HUES64 (cell line): ENCODE measurements around the gene NPHP4.

Source experiments
- H3K27ac ChIP-seq: 2 replicates; pipeline ENCODE4 v1.7.0; 2013; ENCODE audit warnings: low read depth, low read length, inconsistent platforms
- H3K27me3 ChIP-seq: 2 replicates; pipeline ENCODE4 v1.6.1; 2013; ENCODE audit warnings: mild to moderate bottlenecking, low read length; ENCODE audit not compliant: insufficient read depth
- H3K36me3 ChIP-seq: 2 replicates; pipeline ENCODE4 v1.6.1; 2013; ENCODE audit warnings: mild to moderate bottlenecking, low read length; ENCODE audit not compliant: insufficient read depth
- H3K4me1 ChIP-seq: 2 replicates; pipeline ENCODE4 v1.6.1; 2013; ENCODE audit warnings: mild to moderate bottlenecking, low read length, moderate library complexity; ENCODE audit not compliant: insufficient read depth
- H3K4me3 ChIP-seq: 2 replicates; pipeline ENCODE4 v1.5.1; 2013; ENCODE audit warnings: mild to moderate bottlenecking, low read length, moderate library complexity
- H3K9ac ChIP-seq: 2 replicates; pipeline ENCODE4 v1.6.1; 2013; ENCODE audit warnings: mild to moderate bottlenecking, low read depth, low read length
- H3K9me3 ChIP-seq: 2 replicates; pipeline ENCODE4 v1.6.1; 2013; ENCODE audit warnings: low read depth, low read length; ENCODE audit not compliant: insufficient read depth
- WGBS: fragments of 150-250, 120-280 bp; methylation state at CpG from one replicate; pipeline ENCODE4 v1.1.7; 2013; ENCODE audit warnings: missing lambda C conversion rate; 5-methylcytosine and 5-hydroxymethylcytosine counted together

The NPHP4 gene

DNA sequence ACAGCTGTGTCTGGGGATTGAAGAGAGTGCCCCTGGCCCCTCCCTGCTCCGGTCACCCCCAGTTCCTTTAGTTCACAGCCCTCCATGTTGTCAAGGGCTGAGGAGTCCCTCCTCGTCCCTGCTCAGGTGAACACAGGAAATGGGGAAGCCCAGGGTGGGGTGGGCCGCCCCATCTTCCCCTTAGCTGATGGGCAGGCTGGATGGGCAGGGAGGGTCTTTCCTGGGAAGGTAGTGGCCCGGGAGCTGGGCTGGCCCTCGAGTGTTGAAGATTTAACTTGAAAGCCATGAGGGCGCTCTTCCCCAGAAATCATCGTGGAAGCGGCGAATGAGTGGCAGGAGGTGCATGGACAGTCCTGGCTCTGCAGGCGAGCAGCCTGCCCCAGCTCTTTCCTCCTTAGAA is 18.3 kb upstream of the NPHP4 start:
- no peak overlapping the region for H3K4me3 ChIP-seq
- no peak overlapping the region for H3K9ac ChIP-seq
- WGBS = 83% methylated on average over 10 of the region's 10 CpGs
- no peaks in the 10 kb centered on the region for H3K27me3 ChIP-seq
- H3K4me1 ChIP-seq = no peaks in the 10 kb centered on the region
- H3K9me3 ChIP-seq = no peaks in the 10 kb centered on the region
- no peaks in the 10 kb centered on the region for H3K36me3 ChIP-seq
- no peak overlapping the region for H3K27ac ChIP-seq

DNA sequence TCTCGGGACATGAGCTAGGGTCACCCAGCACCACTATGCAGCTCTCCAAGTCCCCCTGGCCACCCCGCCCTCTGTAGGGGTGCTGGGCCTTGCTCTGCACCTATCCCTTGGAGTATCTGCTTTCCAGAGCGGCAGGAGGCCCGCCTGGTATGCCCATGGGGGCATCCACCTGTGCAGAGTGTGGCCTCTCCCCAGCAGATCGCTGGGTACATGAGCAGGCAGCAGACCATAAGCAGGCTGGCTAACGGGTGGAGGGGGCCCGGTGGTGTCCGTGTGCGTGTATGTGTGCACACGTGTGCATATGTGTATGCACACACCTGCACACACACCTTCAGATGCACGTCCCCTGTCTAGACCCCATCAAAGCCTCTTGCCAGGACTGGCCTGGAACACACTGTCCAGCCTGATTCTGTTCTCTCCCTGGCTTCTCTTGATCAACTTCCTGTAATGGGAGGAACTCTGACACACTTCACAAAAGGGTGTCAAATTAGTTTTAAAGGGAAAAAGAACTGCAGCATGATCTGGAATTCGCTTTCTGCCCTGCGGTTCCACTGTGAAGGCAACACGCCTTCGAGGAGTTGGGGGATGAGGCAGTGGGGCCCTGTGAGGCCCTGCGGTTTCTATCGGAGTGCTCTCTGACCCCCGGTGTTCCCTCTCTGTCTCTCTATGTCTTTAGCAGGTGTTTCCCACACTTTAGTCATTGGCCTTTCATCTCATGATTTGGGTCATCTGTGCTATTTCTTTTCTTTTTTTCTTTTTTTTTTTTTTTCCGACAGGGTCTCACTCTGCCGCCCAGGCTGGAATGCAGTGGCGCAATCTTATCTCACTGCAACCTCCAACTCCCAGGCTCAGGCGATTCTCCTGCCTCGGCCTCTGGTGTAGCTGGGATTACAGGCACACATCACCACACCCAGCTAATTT is 17.2 kb upstream of the NPHP4 start:
- Histone ChIP-seq H3K27ac (no peak overlapping the region), H3K4me3 (no peak overlapping the region), H3K9me3 (no peaks in the 10 kb centered on the region), H3K36me3 (no peaks in the 10 kb centered on the region), H3K4me1 (no peaks in the 10 kb centered on the region), H3K9ac (no peak overlapping the region), H3K27me3 (no peaks in the 10 kb centered on the region; the same call in 1 of the 2 replicates)
- 91% methylated on average over 23 of the region's 23 CpGs for WGBS

DNA sequence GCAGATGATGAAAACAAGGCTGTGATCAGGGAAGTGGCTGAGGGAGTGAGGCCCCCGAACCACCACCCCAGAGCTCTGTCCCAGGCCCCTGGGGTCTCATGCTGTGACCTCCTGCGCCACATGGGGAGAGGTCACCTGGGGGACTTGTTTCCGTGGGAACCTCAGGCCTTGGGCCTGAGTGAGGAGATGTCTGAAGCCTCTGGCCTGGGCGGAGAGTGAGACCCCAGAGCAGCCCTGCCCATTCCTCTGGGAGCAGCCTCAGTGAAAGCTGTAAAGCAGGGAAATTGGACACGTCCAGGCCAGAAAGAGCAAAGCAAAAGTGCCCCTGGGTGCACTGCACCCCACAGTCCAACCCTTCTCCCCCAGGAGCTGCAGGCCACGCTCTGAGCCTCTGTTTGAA is 16.5 kb upstream of the NPHP4 start:
- no peaks in the 10 kb centered on the region for H3K9me3 ChIP-seq
- no peak overlapping the region for H3K27ac ChIP-seq
- 76% methylated on average over 6 of the region's 6 CpGs for WGBS
- peaks cover 2% of the 10 kb centered on the region; the same call in 1 of the 2 replicates for H3K27me3 ChIP-seq
- H3K4me1 ChIP-seq = peaks cover 6% of the 10 kb centered on the region
- no peaks in the 10 kb centered on the region for H3K36me3 ChIP-seq
- H3K9ac ChIP-seq = no peak overlapping the region
- no peak overlapping the region for H3K4me3 ChIP-seq

DNA sequence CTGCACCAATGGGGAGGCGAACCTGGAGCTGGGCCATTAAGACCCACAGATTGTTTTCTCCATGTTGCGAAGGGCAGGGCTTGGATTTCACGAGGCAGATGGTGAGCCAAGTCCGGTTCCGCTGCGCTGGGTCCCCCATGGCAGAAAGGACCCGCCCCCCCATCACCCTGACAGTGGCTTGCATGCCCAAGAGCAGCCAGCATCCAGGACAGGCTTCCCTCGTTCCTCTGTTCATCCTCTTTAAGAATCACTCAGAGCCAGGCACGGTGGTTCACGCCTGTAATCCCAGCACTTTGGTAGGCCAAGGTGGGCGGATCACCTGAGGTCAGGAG is 15.8 kb upstream of the NPHP4 start:
- H3K4me1 ChIP-seq = peaks cover 13% of the 10 kb centered on the region

DNA sequence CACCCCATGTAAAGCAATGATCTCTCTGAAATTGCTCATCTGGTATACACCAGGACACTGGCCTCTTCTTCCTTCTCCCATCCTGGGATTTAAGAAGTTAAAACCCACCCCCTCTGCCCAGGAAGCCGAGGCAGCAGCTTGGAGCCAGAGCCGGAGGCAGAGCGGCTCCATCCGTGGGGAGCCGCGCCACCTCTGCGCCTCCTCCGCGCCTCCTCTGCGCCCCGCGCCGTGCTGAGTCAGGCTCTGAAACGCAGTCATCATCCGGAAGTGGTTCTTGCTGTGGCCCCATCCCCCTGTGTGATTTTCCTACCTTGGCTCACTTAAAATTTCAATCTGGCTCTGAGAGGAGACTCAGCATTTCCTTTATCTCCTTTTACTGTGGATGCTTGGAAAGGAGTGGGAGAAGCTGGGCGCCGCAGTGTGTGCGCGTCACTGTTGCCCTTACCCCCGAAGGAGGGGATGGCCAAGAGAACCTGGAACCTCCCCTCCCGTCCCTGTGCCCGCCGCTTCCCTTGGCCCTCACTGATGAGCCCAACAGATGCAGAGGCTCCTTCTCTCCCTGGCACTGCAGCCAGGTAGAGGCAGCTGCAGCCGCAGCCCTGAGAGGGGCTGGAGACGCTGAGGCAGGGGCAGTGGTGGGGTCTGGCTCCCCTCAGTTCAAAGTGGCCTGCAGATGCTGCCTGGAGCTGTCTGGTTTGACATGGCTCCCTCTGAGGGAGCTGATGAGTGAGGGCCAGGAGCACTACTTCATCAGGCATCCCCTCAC is 15.3 kb upstream of the NPHP4 start:
- WGBS = 90% methylated on average over 25 of the region's 25 CpGs
- no peaks in the 10 kb centered on the region for H3K36me3 ChIP-seq
- no peak overlapping the region for H3K4me3 ChIP-seq
- H3K9me3 ChIP-seq = no peaks in the 10 kb centered on the region
- peaks cover 9% of the 10 kb centered on the region for H3K27me3 ChIP-seq
- no peak overlapping the region for H3K27ac ChIP-seq
- H3K9ac ChIP-seq = no peak overlapping the region
- peaks cover 13% of the 10 kb centered on the region for H3K4me1 ChIP-seq

More for the DNA sequence above, 15.8 kb upstream of the NPHP4 start:
- H3K4me3 ChIP-seq = no peak overlapping the region
- no peak overlapping the region for H3K27ac ChIP-seq
- H3K36me3 ChIP-seq = no peaks in the 10 kb centered on the region
- peaks cover 9% of the 10 kb centered on the region for H3K27me3 ChIP-seq
- 93% methylated on average over 11 of the region's 11 CpGs for WGBS
- no peaks in the 10 kb centered on the region for H3K9me3 ChIP-seq
- no peak overlapping the region for H3K9ac ChIP-seq

DNA sequence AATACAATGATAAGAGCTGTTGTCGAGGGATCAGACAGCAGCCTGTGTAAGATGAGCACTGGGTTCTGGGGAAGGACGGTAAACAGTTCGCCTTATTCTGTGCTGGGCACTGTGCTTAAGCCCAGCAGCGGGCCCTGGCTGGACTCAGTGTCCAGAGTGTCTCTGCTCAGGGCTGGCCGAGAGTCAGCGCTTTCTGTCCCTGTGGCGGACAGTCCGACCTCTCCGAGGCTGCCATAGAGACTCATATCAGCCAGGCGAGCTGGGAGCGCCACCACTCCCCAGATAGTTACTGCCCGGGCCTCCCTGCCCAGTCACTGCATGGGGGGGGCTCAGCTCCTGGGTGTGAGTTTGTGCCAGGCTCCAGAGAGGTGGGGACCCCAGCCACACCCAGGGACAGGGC is 14.7 kb upstream of the NPHP4 start:
- H3K27ac ChIP-seq = no peak overlapping the region
- H3K27me3 ChIP-seq = peaks cover 12% of the 10 kb centered on the region
- no peak overlapping the region for H3K9ac ChIP-seq
- H3K4me3 ChIP-seq = no peak overlapping the region
- no peaks in the 10 kb centered on the region for H3K9me3 ChIP-seq
- H3K36me3 ChIP-seq = no peaks in the 10 kb centered on the region
- H3K4me1 ChIP-seq = peaks cover 13% of the 10 kb centered on the region
- WGBS = 93% methylated on average over 12 of the region's 12 CpGs

DNA sequence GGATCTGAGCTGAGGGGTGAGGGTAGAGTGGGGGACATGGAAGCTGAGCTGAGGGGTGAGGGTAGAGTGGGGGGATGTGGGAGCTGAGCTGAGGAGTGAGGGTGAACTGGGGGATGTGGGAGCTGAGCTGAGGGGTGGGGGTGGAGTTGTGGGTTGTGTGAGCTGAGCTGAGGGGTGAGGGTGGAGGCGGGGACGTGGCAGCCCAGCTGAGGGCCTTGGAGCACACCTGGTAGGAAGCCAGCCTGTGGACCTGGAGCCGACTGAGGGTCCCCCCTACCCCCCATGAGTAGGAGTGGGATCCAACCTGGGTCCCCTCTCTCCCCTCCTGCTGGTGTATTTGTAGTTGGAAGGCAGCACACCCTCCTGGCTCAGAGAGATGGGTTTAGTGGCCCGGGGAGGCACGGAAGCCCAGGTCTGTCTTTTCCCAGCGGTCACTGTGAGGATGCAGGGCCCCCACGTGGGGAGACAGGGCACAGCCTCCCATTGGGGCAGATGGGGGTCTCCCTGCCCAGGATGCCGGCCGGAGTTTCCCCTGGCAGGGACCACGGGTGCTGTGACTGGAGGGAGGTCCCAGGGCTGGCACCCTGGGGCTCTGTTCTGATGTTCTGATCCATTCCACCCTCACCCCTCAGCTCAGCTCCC is 13.2 kb upstream of the NPHP4 start:
- no peak overlapping the region for H3K9ac ChIP-seq
- no peaks in the 10 kb centered on the region for H3K9me3 ChIP-seq
- peaks cover 12% of the 10 kb centered on the region for H3K27me3 ChIP-seq
- H3K27ac ChIP-seq = no peak overlapping the region
- H3K36me3 ChIP-seq = no peaks in the 10 kb centered on the region
- WGBS = 87% methylated on average over 7 of the region's 10 CpGs
- H3K4me1 ChIP-seq = peaks cover 13% of the 10 kb centered on the region
- H3K4me3 ChIP-seq = no peak overlapping the region

DNA sequence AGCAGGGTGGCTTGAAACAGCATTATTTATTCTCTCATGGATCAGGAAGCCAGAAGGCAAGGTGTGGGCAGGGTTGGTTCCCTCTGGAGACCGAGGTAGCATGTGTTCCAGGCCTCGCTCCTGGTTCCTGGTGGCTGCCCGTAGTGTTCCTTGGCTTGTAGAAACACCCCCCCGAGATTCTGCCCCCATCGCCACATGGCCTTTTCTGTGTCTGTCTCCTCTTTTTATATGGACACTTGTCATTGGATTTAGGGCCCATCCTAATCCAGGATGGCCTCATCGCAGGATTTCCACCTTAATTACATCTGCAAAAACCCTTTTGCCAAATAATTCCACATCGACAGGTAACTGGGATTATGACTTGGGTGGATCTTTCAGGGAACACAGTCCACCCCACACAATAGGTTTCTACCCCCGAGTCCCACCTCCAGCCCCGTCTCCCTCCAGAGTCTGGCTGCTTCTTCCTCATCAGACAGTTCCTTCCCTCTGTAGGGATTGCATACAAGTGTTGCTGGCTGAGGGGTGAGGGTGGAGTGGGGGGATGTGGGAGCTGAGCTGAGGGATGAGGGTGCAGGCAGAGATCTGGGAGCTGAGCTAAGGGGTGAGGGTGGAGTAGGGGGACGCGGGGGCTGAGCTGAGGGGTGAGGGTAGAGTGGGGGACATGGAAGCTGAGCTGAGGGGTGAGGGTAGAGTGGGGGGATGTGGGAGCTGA is 12.3 kb upstream of the NPHP4 start:
- H3K4me3 ChIP-seq = no peak overlapping the region
- no peaks in the 10 kb centered on the region for H3K36me3 ChIP-seq
- 84% methylated on average over 10 of the region's 11 CpGs for WGBS
- no peak overlapping the region for H3K9ac ChIP-seq
- H3K27me3 ChIP-seq = peaks cover 12% of the 10 kb centered on the region
- H3K9me3 ChIP-seq = no peaks in the 10 kb centered on the region
- peaks cover 13% of the 10 kb centered on the region for H3K4me1 ChIP-seq
- H3K27ac ChIP-seq = no peak overlapping the region

DNA sequence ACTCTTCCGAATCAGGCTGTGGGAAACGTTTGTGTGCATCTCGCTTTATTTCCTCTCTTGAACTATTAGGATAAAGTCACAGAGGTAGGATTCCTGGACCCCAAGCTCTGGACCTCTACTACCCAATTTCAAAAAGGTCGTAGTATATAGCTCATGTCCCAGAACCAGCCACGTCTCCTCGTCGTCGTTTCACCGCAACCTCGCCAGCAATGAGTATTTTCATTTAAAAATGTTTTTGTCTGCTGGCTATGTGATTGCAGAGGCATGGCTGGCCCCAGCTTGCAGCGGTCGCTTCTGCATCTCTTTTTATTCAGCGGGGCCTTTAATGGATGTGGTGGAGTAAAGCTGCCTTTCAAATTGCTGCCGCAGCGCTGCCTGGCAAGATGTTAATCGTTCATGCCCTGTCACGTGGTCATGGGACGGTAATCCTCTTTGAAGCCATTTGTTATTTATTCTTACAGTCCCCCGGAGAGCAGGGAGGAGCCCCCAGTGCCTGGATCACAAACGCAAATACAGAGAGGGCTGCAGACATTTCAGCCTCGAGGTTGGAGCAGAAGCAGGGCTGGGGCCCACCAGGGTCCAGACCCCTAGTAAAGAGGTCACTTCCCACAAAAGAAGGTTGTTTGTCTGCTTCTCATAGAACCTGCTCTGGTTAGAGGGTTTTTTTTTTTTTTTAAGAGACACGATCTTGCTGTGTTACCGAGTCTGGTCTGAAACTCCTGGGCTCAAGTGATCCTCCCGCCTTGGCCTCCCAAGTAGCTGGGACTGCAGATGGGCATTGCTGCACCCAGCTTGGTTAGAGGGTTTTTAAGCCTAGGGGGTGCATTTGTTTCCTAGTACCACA is 11.6 kb upstream of the NPHP4 start:
- no peaks in the 10 kb centered on the region for H3K36me3 ChIP-seq
- peaks cover 12% of the 10 kb centered on the region for H3K27me3 ChIP-seq
- WGBS = 22% methylated on average over 24 of the region's 24 CpGs
- no peak overlapping the region for H3K4me3 ChIP-seq
- H3K27ac ChIP-seq = no peak overlapping the region
- no peak overlapping the region for H3K9ac ChIP-seq
- H3K9me3 ChIP-seq = no peaks in the 10 kb centered on the region
- H3K4me1 ChIP-seq = peaks cover 13% of the 10 kb centered on the region
